Measurements from ENCODE around the gene PTPRD.

Gene PTPRD

GRCh38 chr9:9881692-9882091 lies 731.1 kb downstream of the PTPRD start:
- DNase-seq (ENCODE audit: low spot score): no peak

- DNase-seq (ENCODE audit: low spot score): no peak
Observed at GRCh38 chr9:9874270-9874669, 738.5 kb downstream of the PTPRD start.

GRCh38 chr9:9862235-9862810 lies 750.5 kb downstream of the PTPRD start:
- DNase-seq (ENCODE audit: low spot score): no peak

DNA sequence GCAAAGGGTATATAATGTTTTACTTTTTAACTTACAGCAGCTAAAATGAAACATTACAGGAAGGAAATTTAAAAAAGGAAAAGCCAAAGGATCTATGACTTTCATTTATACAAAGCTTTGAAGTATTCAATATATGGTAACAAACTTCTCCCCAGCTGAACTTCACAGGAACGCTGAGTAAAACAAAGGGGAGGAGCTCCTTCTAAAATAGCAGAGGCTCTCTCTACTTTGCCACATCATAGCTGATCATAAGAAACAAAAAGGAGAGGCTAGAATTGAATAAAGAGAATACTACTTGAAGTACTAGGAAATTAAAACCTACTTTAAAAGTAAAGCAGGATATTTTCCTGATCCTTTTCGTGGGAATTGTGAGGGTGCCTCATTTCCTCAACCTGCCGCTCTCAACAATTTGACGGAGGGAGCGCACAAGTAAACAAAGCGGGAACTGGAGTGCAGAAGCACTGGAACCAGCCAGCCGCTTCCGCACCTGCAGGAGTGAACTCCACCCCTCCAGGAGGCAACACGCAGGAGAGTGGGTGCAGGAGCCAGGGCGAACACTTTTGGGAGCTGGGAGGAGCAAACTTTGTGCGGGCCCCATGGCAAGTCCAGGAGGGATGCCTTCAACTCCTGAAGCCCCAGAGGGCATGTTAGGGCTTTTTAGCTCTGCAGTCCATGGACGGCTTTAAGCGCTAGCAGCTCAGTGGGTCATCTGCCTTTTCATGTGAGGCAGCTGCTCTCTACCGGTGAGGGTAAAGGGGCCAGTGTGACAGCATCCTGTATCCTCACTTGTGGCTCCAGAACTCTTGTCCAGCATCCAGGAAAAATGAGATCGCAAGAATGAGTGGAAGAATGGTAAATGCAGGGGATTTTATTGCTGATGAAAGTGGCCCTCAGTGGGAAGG lies 757.4 kb downstream of the PTPRD start:
- no peak for DNase-seq (ENCODE audit: low spot score)

DNA sequence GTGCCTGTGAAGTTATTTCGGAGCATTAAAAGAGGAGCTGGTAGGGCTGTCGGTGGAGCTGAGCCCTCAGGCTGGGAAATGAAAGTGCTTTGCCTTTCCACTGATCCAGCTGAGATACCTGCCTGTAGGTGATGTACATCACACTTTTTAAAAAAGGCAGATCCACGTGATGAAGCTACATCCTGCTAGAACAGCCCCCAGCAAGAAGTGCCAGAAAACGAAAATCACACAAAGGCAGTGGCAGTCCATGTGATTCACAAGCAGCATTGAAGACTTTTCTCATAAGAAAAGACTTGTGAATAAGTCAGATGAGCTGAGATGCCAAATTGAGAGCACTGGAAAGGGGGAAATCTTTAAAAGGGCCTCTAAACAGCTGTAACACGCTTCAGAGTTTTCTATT lies 765.1 kb downstream of the PTPRD start:
- DNase-seq (ENCODE audit: low spot score): no peak

- DNase-seq (ENCODE audit: low spot score): no peak
Observed at GRCh38 chr9:9846557-9846956, 766.2 kb downstream of the PTPRD start.

DNA sequence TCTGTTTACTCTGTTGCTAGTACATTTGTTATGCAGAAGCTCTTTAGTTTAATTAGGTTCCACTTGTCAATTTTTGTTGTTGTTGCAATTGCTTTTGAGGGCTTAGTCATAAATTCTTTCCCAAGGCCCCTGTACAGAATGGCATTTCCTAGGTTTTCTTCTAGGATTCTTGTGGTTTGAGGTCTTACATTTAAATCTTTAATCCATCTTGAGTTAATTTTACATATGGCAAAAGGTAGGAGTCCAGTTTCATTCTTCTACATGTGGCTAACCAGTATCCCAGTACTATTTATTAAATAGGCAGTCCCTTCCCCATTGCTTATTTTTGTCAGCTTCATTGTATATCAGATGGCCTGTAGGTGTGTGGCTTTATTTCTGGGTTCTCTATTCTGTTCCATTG lies 792.4 kb downstream of the PTPRD start:
- no peak for DNase-seq (ENCODE audit: low spot score)

- no peak for DNase-seq (ENCODE audit: low spot score)
Observed at GRCh38 chr9:9819886-9820285, 792.9 kb downstream of the PTPRD start.

- no peak for DNase-seq (ENCODE audit: low spot score)
Observed at GRCh38 chr9:9817176-9817575, 795.6 kb downstream of the PTPRD start.

GRCh38 chr9:9804109-9804508 lies 808.7 kb downstream of the PTPRD start:
- no peak for DNase-seq (ENCODE audit: low spot score)

- DNase-seq (ENCODE audit: low spot score): no peak
Observed at GRCh38 chr9:9799287-9799686, 813.5 kb downstream of the PTPRD start.

- no peak for DNase-seq (ENCODE audit: low spot score)
Observed at GRCh38 chr9:9792144-9792857, 820.5 kb downstream of the PTPRD start.

DNA sequence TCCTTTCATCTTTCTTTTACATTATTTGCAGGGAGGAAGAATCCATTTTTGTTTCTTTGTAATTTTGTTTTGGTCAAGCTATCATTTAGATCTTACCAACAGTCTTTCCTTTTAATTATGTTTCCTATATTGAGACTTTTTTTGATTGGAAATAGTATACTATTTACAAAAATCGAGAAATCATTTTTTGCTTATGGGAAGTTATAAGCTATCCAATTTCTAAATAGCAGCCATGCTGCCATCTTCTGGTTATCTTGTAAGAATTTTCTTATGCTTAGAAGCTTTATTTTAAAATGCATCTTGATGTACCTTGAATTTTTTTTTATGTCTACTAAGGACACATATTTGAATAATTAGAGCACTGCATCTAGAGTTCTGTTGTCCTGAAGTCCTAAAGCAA lies 821.2 kb downstream of the PTPRD start:
- DNase-seq (ENCODE audit: low spot score): no peak

- DNase-seq (ENCODE audit: low spot score): peak; percentile 14
Observed at GRCh38 chr9:9790216-9790872, 822.5 kb downstream of the PTPRD start.

- DNase-seq (ENCODE audit: low spot score): no peak
Observed at GRCh38 chr9:9783711-9784110, 829.1 kb downstream of the PTPRD start.

GRCh38 chr9:9783211-9783610 lies 829.6 kb downstream of the PTPRD start:
- DNase-seq (ENCODE audit: low spot score): no peak

GRCh38 chr9:9778293-9778692 lies 834.5 kb downstream of the PTPRD start:
- no peak for DNase-seq (ENCODE audit: low spot score)

- DNase-seq (ENCODE audit: low spot score): no peak
Observed at GRCh38 chr9:9774471-9774870, 838.3 kb downstream of the PTPRD start.

DNA sequence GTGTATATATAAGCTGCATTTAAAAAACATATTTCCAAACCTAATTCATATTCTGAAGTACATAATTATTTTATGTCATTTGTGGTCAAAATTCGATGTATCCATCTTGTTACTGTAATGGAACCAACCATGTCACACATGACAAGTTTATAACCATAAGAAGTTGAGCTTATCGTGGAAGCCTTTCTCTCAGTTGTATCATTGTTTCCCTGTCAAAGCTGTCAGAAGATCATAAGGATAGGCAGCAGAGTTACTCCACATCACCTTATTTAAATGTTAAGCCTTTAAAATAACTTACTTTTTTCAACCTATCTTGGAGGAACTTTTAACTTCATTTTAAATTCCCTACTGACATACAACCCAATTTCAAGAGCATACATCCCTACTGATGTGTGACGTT lies 841.5 kb downstream of the PTPRD start:
- no peak for DNase-seq (ENCODE audit: low spot score)

DNA sequence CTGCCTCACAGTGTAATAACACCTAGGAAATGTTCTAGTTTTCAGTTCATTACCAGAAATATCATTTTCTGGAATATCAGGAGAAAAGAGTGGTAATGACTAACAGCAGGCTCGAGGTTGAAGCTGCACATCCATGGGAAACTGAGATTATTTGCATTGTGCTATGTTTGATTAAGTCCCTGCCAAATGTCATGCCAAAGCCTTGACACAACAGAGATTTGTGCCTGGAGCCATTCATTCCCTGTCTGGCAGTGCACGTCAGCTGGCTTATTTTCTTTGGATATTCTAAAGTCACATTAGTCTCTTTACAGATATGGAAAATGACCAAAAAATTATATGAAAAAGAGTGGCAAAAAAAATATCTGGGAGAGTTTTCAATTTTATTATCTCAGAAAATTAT lies 848.0 kb downstream of the PTPRD start:
- no peak for DNase-seq (ENCODE audit: low spot score)

DNA sequence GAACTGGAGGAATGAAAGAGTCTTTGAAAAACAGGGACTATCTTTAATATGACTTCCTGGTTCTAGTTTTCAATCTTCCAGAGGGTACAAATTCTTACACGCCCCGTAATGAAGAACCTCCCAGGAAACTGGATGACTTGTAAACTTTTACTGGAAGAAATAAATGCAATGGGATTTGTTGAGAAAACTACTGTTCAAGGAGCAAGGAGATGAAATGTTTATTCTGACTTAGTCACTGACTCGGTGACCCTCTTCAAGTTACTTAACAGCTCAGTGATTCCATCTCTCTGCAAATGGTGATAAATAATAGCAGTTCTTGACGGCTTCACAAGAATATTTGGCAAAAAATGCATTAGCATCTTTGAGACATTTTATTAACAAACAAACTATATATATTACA lies 858.6 kb downstream of the PTPRD start:
- DNase-seq (ENCODE audit: low spot score): no peak

- no peak for DNase-seq (ENCODE audit: low spot score)
Observed at GRCh38 chr9:9753266-9753665, 859.5 kb downstream of the PTPRD start.

GRCh38 chr9:9752722-9753121 lies 860.1 kb downstream of the PTPRD start:
- DNase-seq (ENCODE audit: low spot score): no peak
